CD4-positive, alpha-beta T cell treated with Interferon gamma for 1 hour (primary cell): ENCODE data around the gene EFHD1.
"Not testable (repeated sequence)": the region's sequence is repeated elsewhere in the genome, so short reads cannot be mapped to it uniquely, and the experiment has no call there.

Experiments
- DNase-seq: peaks from one replicate; pipeline ENCODE4 v3.0.0-alpha.2; 2020

Gene EFHD1

GRCh38 chr2:232697059-232697806 is 63.8 kb downstream of the EFHD1 start, which contains the start of gene GIGYF2:
Gene GIGYF2, plus strand, starts transcription at chr2:232697331. Its CDS starts 37,867 bp downstream, at chr2:232735198.
- DNase-seq, result peak; percentile 91

- DNase-seq, result no peak
Measured at GRCh38 chr2:232697807-232698110, 64.4 kb downstream of the EFHD1 start.

- DNase-seq, result no peak
Measured at GRCh38 chr2:232698556-232699091, 65.2 kb downstream of the EFHD1 start.

GRCh38 chr2:232699110-232699509 is 65.7 kb downstream of the EFHD1 start:
- DNase-seq, result no peak

- no peak for DNase-seq
Measured at GRCh38 chr2:232700154-232700553, 66.8 kb downstream of the EFHD1 start.

DNA sequence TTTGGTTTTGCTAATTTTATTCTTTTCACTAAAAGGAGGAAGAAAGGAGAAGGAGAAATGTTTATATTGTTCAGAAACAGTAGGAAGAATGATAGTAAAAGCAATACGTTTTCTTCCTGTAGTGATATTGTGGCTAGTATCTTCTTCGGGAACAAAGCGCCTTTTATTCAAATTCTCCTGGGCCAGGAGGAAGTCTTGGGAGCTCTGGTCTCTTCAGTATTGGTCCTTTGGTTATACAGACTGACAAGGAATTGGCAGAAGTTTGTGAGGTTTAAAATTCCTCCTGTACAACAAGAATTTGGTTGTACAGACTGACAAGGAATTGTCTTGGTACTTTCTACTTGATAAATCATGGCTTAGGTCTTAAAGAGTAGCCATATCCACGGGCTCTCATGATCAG is 73.7 kb downstream of the EFHD1 start:
- DNase-seq, result no peak

- DNase-seq, result no peak
Measured at GRCh38 chr2:232713505-232713904, 80.1 kb downstream of the EFHD1 start.

DNA sequence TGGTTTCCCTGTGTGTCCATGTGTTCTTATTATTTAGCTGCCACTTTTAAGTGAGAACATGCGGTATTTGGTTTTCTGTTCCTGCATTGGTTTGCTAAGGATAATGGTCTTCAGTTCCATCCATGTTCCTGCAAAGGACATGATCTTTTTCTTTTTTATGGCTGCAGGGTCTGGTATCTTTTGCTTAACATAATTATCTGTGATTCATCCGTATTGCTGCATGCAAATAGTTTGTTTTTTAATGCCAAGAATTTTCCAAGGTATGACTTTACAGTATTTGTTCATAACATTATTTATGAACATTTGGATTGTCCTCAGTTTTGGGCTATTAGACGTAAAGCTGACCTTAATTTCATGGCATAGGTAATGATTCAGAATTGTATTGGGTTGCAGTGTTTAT is 81.6 kb downstream of the EFHD1 start:
- DNase-seq, result no peak

GRCh38 chr2:232720056-232720455 is 86.7 kb downstream of the EFHD1 start:
- DNase-seq, result not testable (repeated sequence)

DNA sequence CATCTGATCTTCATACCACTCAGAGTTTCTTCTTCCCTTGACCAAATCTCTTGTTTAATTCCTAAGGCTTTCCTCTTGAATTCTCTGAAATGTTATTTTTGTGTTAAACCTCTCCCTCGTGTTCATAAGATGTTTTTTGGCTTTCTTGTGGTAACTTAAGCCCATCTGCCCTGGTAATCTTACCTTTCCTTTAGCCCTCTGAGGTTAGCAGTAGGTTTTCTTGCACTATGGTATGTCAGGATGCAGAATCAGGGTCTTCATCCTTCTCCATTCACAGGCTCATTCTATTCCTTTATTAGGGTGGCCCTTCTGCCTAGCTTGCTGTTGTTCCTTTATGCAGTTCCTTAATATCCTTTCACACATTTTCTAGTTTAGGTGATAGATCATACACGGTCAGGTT is 87.9 kb downstream of the EFHD1 start:
- no peak for DNase-seq

DNA sequence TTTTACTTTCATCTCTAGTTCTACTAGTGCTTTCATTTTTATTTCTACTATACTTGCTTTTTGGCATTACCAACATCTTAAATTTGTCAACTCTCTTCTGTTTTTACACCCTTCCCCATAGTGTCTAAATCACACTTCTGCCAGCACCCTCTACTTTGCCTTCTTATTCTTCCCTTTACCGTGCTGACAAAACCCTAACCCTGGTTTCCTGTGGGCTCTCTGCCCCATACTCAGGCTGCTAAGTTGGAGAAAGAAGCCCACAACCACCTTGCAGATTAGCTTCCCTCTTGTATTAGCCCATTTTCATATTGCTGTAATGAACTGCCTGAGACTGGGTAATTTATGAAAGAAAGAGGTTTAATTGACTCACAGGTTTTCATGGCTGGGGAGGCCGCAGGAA is 88.5 kb downstream of the EFHD1 start:
- no peak for DNase-seq

GRCh38 chr2:232723027-232723426 is 89.6 kb downstream of the EFHD1 start:
- no peak for DNase-seq

GRCh38 chr2:232728785-232729184 is 95.4 kb downstream of the EFHD1 start:
- no peak for DNase-seq

DNA sequence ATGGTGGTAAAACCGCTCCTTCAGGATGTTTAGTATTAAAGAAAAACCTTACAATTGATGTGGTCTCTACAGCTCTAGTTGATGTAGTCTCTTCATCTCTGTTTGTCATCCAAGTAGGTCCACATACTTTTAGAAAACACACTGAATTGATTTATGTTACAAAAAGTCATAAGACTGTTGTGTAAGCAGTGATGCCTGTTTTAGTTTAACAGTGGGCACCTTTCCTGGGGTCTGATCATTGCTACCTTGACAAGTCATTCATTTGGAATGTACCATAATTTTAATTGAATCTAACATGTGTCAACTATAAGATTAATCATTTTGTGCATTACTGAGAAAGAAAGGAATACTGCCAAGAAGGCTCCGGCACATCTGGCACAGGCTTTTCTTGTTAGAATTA is 98.1 kb downstream of the EFHD1 start:
- DNase-seq, result no peak
